NCI-H2227 (cell line): ENCODE results near the gene MAP6D1.

Source experiments
- DNase-seq: peaks from one replicate; lab custom pipeline; 2025; ENCODE audit not compliant: unreplicated experiment; lab: John Stamatoyannopoulos, UW

Gene MAP6D1

DNA sequence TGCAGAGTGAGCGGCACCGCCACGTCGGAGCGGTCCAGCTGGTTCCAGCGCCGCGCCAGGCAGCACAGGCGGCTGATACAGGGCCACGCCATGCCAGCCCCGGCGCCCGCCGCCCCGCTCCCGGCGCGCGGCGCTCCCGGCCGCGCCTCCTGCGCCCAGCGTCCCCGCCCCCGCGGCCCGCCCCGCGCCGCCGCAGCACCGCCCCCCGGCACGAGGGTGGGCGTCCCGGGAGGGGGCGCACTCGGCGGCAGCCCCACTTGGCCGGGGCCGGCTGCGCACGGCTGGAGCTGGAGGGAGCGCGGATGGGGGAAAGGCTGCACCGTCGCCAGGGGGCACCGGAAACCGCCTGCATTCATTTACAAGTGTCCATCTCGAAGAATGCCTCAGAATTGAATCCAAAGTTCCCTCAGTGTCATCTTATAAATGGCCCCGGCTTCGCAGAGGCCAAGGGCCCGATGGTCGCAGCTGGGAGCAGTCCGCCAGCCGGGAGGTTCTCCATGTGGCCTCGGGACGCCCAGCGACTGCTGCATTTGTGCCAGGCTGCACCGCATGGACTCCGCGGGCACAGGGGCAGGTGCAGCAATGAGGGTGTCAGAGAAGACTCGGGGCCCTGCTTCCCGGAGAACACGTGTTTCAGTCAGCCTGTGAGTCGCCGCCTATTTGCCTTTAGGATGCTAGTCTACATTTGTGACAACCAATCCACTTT, at the start of gene MAP6D1:
MAP6D1 (minus strand) TSS at position 122 of the 706 bp plus-strand sequence; CDS start at position 92, 30 bp downstream.
- peak; percentile 79 for DNase-seq

DNA sequence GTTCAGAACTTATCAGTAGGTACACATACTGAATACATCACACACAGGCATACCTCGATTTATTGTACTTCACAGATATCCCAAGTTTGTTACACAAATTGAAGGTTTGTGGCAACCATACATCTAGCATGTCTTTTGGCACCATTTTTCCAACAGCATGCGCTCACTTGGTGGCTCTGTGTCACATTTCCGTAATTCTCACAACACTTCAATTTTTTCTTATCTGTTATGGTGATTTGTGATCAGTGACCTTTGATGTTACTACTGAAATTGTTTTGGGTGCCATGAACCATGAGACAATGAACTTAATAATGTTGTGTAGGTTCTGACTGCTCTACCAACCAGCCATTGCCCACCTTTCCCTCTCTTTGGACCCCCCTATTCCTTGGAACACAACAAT, 48.5 kb upstream of the MAP6D1 start:
- no peak for DNase-seq

DNA sequence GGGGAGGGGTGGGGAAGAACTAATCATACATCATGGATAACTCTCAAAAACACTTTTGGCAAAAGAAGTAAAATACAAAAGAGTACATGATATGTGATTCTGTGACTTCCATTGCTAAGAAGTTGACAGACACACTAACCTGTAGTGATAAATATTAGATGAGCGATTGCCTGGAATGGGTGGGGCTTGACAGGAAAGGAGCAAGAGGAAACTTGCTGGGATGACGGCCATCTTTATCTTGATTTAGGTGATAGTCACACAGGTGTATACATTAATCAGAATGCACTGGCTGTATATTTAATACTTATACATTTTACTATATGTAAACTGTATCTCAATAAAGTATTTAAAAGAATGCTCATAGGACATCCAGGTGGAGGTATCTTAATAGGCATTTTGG, 46.2 kb upstream of the MAP6D1 start:
- no peak for DNase-seq

DNA sequence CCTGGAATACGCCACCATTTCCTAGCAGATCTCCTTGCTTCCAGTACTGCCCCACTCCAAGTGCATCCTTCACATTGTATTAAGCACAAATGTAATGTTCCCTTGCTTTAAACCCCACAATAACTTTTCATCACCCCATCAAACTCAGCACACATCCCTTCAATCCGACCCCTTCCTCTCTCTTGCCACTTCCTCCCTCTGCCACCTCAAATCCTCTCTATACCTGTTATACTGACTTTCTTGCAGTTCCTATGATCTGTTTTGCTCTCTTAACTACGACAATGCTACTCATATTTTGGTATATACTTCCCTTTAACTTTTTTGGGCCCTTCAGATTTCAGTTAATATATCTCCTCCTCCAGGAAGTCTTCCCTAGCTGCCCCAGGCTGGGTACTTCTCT, 45.2 kb upstream of the MAP6D1 start:
- DNase-seq, result no peak

DNA sequence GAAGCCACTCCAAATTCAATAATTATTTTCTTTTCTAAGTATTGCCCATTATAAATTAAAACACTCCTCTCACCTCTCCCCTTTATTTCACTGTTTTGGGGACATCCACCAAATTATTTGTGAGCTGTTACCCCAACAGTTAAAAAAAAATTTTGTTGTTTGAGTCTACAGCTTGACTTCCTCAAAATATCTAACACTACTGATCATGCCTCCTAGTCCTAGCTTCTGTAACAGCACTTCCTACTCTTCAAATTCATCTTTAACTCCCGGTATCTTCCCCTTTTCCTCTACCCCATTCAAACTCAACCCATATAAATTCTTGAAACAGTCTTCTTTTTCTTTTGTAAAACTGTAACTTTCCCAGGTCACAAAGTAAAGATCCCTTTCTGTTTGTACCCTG, 43.4 kb upstream of the MAP6D1 start:
- DNase-seq, result no peak

DNA sequence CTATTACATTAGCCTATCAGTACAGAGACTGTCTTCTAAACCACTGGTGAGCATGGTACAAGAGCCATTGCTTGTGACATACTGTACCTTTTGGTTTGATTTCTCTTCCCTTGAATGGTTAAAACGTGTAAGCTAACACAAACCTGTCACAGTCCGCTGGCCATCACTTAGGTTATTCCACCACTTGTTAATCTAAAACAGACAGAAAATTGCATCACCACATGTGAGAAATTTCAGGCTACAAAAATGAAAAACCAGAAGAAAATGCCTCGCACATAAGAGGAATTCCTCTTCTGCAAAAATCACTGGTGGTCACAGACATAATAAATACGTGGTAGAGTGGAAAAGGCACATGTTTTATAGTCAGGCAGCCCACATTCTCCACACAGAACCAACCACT, 37.2 kb upstream of the MAP6D1 start:
- no peak for DNase-seq

DNA sequence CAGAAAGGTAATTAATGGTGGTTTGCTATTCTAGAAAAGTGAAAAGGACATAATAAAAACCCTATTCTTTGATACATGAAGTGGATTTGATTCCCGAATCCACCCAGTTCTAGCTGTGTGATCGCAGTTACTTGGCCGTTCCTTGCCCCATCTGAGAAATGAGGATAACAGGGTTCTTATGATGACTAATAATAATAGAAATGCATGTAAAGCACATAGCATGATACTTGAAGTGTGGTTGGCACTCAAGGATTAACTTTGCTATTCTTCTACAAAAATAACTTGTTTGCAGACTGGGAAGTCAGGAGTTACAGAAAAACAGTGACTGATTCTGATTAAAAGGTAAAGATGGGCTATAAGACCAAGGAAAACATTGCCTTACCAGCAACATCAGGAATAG, 32.5 kb upstream of the MAP6D1 start:
- no peak for DNase-seq

DNA sequence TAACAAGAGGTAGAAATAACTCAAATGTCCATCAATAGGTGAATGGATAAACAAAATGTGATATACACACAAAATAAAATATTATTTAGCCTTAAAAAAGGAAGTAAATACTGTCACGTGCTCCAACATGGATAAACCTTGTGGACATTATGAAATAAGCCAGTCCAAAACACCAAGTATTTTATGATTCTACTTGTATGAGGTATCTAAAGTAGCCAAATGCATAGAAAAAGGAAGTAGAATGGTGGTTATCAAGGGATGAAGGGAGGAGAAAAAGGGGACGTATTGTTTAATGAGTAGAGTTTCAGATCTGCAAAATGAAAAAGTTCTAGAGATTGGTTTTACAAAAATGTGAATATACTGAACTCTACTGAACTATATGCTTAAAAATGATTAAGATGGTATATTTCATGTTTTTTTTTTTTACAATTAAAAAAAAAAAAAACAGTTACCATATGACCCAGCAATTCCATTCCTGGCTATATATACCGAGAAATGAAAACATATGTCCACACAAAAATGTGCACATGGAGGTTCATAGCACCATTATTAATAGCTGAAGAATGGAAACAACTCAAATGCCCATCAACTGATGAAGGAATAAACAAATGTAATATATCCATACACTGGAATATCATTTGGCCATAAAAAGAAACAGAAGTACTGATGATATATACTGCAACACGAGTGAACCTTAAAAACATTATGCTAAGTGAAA, 29.1 kb upstream of the MAP6D1 start:
- no peak for DNase-seq

DNA sequence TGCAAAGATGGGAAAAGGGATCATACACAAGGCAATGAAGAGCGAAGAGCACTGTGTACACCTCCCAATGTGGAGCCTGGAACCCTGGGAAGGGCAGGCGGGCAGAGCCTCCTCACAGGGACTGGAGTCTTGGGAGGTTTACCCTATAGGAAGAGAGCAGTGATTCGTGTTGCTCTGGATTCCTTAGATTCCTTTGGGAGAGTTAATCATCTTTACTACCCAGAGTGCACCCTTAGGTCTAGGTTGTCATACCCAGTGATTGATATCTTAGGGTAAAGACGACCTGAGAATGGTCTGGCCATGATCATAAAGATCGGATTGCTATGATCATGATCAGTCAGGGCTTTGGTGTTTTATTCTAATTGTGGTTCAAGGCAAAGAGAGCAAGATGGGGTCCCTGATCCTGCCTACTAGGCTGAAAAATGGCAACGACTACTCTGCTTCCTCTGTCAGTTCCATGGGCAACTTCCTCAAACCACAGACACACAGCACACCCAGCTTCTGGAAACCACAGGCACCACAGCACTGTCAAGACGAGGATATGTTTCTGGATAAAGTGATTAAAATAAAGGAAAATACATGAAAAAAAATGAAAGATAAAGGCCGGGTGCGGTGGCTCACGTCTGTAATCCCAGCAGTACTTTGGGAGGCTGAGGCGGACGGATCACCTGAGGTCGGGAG, 20.4 kb upstream of the MAP6D1 start:
- DNase-seq, result no peak

DNA sequence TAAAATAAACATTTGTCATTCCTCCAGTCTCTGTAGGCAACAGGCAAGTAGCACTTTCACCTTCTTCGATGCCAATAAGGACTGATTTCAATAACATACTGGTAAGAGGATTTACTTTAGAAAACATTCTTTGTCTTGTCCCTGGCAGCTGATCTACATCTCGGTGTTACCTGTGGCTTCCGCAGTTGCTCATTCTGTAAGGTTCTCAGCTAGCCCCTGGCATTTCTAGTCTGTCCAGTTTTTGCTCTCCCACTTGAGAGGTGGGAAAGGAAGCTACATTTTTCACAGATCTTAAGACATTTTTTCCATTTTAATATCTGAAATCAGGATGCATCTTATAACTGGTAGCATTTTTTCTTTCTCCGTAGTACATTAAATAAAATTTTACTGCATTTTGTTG, 19.7 kb upstream of the MAP6D1 start:
- no peak for DNase-seq

DNA sequence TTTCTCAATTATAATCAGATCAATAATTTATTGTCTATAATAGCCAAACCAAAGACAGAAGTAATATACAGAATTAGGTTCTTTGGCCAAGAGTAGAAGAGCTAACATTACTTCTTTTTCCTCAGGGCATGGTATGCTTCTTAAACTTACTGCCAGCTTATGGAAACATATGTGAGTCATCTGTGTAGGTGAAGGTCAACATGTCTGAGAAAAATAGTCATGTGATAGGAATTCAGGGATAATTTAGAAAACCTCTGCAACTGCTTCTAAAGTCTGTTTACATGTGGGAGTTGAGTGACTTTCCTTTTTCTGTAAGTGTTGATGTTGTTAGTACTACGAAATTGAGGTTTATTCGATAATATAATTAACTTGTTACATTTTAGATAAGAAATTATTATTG, 19.2 kb upstream of the MAP6D1 start:
- DNase-seq, result no peak

DNA sequence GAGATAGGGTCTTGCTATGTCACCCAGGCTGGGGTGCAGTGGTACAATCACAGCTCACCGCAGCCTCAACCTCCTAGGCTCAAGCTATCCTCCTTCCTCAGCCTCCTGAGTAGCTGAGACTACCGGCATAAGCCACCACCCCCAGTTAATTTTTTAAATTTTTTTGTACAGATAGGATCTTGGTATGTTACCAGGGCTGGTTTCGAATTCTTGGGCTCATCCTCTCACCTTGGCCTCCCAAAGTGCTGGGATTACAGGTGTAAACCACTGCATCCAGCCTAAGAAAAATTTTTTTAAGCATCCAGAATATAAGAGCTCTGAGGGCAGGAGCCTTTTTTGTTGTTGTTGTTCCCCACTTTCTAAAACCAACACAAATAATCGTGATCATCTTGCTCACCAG, 14.4 kb upstream of the MAP6D1 start:
- no peak for DNase-seq

DNA sequence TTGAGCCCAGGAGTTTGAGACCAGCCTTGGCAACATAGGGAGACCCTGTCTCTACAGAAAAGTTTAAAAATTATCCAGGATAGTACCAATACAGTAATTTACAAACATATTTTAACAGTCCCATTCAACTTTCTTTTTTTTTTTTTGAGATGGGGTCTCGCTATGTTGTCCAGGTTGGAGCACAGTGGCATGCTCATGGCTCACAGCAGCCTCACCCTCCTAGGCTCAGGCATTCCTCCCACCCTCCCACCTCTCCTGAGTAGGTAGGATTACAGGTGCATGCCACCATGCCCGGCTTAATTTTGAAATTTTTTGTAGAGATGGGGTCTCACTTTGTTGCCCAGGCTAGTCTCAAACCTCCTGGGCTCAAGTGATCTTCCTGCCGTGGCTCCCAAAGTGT, 12.5 kb upstream of the MAP6D1 start:
- DNase-seq, result no peak

DNA sequence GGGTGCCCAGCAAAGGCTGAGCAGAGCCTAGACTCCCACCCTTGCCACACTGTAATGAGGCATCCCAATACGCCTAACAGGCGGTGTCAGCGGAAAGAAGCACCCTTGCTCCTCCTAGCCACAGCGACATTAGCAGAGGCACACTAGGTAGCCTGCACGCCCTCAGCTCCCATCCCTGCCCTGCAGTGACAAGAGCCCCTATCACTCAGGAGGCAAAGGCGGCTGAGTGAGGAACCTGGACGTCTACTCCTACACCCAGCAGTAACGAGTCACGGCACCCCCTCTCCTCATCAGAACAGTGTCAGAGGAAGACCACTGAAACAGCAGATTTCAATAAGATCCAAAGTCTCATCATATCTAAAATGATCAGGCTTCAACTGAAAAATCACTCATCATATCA, 12.0 kb upstream of the MAP6D1 start:
- DNase-seq, result no peak

DNA sequence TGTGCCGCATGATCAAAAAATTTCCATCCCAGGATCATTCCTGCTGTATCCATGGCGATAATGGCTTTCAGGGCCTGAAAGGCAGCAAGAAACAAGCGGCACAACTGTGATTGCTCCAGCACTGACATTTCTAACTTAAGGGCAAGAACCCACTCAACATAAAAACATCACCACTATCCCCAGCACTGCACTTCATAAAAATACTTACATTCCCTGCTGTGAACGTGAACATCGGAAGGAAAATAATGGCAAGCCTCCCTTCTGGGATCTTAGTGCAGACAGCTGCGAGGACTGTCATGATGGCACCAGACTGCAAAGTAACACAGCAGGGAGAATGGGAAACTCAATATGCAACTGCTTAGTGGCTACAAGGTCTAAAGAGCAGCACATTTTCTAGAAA, 8.1 kb upstream of the MAP6D1 start:
- peak; percentile 71 for DNase-seq

DNA sequence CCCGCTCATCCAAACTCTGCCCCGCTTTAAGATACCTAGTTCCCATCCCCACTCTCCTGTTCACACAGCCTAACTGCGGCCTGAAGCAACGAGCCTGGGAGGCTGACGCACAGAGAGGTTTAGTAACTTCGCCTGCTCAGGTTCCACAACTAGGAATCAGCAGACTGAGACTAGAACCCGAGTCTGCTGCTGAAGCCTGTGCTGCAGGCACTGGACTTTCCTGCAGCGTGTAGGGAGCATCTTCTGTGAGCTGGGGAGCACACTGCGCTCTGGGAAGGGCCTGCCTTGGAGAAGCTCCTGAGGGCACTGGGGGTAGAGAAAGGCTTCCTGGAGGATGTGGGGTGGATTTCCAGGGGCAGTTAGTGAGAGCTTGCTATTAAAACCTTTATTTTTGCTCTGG, 4.8 kb upstream of the MAP6D1 start:
- DNase-seq, result no peak

DNA sequence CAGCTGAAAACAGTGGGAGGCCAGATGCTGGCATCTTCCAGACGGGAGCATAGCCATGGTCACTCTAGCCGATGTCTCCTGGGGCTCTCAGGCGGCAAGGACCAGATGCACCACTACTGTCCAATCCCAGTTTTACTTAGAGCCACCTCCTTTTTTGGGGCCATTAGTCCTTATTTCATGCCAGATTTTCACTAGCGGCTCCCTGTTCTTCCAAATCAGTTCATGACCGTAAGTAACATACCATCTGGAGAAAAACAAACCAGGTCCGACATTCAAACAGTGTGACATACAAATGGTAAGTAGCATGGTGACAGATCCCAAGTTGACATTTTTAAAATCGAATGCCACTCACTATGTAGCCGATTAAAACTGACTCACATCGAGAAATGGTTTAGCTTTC, 4.1 kb upstream of the MAP6D1 start:
- no peak for DNase-seq

DNA sequence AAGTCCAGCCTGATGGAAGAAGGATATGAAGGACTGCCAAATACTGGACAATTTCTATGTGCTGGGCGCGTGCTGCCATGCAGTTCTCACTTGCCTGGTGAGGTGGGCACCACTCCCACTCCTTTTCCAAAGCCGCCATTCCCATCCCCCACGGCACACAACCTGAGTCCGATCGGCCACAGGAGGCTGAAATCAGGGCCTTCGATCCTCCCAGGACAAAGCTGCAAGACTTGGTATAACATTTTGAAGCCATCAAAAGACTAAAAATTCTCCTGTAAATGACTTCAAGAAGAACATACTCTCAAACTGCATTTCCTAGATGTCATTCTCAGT, 3.1 kb upstream of the MAP6D1 start:
- DNase-seq, result no peak

DNA sequence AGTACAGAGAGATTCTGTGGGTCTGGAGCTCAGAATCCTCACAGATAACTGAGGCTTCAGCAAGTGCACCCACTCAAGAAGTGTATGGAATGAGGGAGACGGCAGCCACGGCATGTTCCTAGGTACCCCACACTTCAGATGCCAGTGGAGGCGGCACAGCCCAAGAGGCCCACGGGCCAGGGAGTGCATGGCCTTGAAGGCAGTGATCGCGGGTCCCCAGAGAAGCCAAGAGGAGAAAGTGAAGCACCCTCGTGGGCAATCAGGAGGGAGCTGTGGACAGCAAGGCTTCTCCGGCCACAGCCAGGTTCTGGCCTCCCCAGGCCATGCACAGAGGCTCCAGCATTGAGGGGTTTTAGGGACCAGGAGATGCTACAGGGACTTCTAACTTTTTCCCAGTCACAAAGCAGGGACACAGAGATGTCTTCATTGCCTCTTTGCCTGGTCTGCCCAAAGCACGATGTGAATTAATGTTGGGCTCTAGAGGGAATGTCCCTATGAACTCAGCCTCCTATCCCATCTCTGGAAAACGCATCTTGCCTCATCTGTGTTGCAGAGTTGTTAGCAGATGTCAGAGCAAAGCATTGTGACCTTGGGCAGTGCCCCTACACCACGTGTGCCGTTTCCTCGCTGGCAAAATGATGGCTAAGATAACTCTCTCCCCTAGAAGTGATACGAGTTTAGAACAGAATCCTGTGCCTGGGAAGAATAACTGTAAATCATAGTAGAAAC, 2.6 kb upstream of the MAP6D1 start:
- no peak for DNase-seq

DNA sequence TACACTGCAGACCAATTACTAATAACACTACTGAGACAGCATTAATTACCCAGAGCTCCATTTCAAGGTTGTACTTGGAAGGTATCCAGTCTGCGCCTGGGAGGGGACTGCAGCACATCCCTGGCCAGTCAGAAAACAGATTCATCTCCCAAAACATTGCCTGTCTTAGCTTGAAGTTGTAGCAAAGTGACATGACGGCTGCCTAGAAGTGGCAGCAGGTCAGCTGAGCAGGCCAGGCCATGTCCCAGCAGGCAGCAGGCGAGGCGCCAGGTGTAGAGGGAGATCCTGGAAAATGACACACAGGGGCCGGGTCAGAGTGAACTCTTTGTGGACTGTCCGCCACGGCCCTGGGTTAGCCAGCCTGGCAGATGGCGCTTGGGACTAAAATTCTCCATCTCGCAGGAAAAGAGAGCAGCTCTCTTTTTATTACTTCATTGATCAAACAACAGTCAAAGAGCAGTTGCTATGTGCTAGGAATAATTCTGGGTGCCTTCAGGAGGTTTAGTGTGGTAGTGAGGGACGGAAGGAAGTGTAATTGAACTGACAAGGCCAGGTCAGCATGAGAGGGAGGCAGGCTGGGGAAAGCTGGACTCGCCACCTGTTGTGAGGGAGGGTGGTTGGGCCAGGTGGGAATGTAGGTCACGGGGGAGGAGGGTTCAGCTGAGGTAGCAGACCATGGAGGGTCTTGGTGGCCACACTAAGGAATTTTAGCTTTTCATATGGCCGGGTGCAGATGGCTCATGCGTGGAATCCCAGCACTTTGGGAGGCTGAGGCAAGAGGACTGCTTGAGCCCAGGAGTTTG, 1.3 kb upstream of the MAP6D1 start:
- no peak for DNase-seq
